Measurements from ENCODE around the gene SPOCK1.

The SPOCK1 gene

GRCh38 chr5:137441476-137441875 lies 57.6 kb downstream of the SPOCK1 start:
- DNase-seq (ENCODE audit: low spot score): no peak

- DNase-seq (ENCODE audit: low spot score): no peak
Observed at GRCh38 chr5:137440795-137441194, 58.3 kb downstream of the SPOCK1 start.

- DNase-seq (ENCODE audit: low spot score): no peak
Observed at GRCh38 chr5:137439645-137440044, 59.5 kb downstream of the SPOCK1 start.

GRCh38 chr5:137438932-137439331 lies 60.2 kb downstream of the SPOCK1 start:
- no peak for DNase-seq (ENCODE audit: low spot score)

- no peak for DNase-seq (ENCODE audit: low spot score)
Observed at GRCh38 chr5:137437774-137438173, 61.4 kb downstream of the SPOCK1 start.

GRCh38 chr5:137433539-137433938 lies 65.6 kb downstream of the SPOCK1 start:
- DNase-seq (ENCODE audit: low spot score): no peak

GRCh38 chr5:137432376-137432775 lies 66.8 kb downstream of the SPOCK1 start:
- no peak for DNase-seq (ENCODE audit: low spot score)

- DNase-seq (ENCODE audit: low spot score): no peak
Observed at GRCh38 chr5:137431051-137431450, 68.1 kb downstream of the SPOCK1 start.

GRCh38 chr5:137415231-137415681 lies 83.9 kb downstream of the SPOCK1 start:
- no peak for DNase-seq (ENCODE audit: low spot score)

GRCh38 chr5:137414112-137414755 lies 84.9 kb downstream of the SPOCK1 start:
- DNase-seq (ENCODE audit: low spot score): no peak

- DNase-seq (ENCODE audit: low spot score): no peak
Observed at GRCh38 chr5:137412136-137412535, 87.0 kb downstream of the SPOCK1 start.

- no peak for DNase-seq (ENCODE audit: low spot score)
Observed at GRCh38 chr5:137410234-137411010, 88.7 kb downstream of the SPOCK1 start.

GRCh38 chr5:137409736-137410135 lies 89.4 kb downstream of the SPOCK1 start:
- no peak for DNase-seq (ENCODE audit: low spot score)

GRCh38 chr5:137407090-137407489 lies 92.0 kb downstream of the SPOCK1 start:
- no peak for DNase-seq (ENCODE audit: low spot score)

- DNase-seq (ENCODE audit: low spot score): no peak
Observed at GRCh38 chr5:137405393-137405792, 93.7 kb downstream of the SPOCK1 start.

GRCh38 chr5:137403869-137404268 lies 95.3 kb downstream of the SPOCK1 start:
- DNase-seq (ENCODE audit: low spot score): no peak

GRCh38 chr5:137402436-137403187 lies 96.5 kb downstream of the SPOCK1 start:
- no peak for DNase-seq (ENCODE audit: low spot score)

GRCh38 chr5:137401946-137402345 lies 97.2 kb downstream of the SPOCK1 start:
- no peak for DNase-seq (ENCODE audit: low spot score)

GRCh38 chr5:137400571-137400970 lies 98.6 kb downstream of the SPOCK1 start:
- DNase-seq (ENCODE audit: low spot score): no peak

GRCh38 chr5:137399911-137400310 lies 99.2 kb downstream of the SPOCK1 start:
- no peak for DNase-seq (ENCODE audit: low spot score)

- DNase-seq (ENCODE audit: low spot score): no peak
Observed at GRCh38 chr5:137398751-137399150, 100.4 kb downstream of the SPOCK1 start.

- no peak for DNase-seq (ENCODE audit: low spot score)
Observed at GRCh38 chr5:137398154-137398553, 101.0 kb downstream of the SPOCK1 start.
